SK-MEL-5 (cell line): ENCODE results near the gene IFITM1. TPM values are rescaled to one million over a fixed set of nuclear protein-coding genes. Genes with fewer than 3 reads are reported as not detected.
A peak's percentile ranks its signal among the peaks of the same experiment; 100 is the strongest.

Source experiments
- DNase-seq: peaks from one replicate; pipeline ENCODE4 v3.0.0-alpha.2; 2016; ENCODE audit warnings: low read depth, low spot score
- in situ Hi-C: cut with HindIII; loops from 2 replicates; pipeline ENCODE4 v1.10.0; 2016; ENCODE audit warnings: low sequenced_read_pairs, high pct_unique_total_duplicates, low pct_unique_long_range_greater_than_20kb
- small RNA-seq, 2 experiments: library from RNA; depleted of rRNA; stranded (forward); fragments of <200 nt; gene quantifications; one replicate each; pipeline ENCODE3, GENCODE V24; 2014
- total RNA-seq: library from RNA; depleted of rRNA; stranded (reverse); fragments of >200 nt; shearing (Covaris generic); gene quantifications from 2 replicates; pipeline ENCODE4 v1.2.3, GENCODE V29; 2014; rRNA removed

Gene IFITM1
- total RNA-seq, 1 experiment from 2014 or later: 0.79 TPM

DNA sequence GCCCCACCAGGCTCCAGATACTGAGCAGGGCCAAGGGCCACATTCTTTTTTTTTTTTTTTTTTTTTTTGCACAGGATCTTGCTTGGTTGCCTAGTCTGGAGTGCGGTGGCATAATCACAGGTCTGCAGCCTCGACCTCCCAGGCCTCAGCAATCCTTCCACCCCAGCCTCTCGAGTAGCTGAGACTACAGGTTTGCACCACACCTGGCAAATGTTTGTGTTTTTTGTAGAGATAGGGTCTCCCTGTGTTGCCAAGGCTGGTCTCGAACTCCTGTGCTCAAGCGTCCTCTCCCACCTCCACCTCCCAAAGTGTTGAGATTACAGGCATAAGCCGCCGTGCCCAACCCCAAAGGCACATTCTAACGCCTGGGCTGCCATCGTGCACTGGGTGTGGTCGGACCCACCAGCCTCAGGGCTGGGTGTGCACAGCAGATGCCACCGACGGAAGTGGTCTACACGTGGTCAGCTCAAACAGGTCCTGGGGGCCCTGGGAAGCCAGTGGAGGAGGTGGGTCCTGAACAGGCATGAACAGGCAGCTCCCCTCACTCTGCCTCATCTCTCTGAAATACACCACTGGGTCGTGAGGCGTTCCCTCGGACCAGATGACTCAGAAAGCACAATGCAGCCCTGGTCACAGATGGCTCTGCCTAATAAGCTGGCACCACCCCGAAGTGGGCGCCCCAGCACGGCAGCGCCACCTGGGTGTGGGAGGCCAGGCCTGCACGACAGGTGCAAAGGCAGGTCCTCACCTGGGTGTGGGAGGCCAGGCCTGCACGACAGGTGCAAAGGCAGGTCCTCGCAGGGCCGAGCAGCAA is 50.3 kb downstream of the IFITM1 start:
- in situ Hi-C loops: no loop called here
- DNase-seq: peak; percentile 12

Small RNA genes within 50 kb of the gene (small RNA-seq; reads per million reads assigned to genes)
- gene AC136475.6: 0 reads per million in 2 experiments

Other genes starting within 250 kb of the IFITM1 start
- not detected in 2 replicates for gene SCGB1C1, start 121.0 kb upstream of the IFITM1 start, total RNA-seq
- gene BET1L, start 106.6 kb upstream of the IFITM1 start, total RNA-seq: 15.5 and 16.3 TPM in 2 replicates
- 93.8 and 117 TPM in 2 replicates for gene RIC8A, start 106.3 kb upstream of the IFITM1 start, total RNA-seq
- 8.4 and 8.8 TPM in 2 replicates for gene SIRT3, start 77.7 kb upstream of the IFITM1 start, total RNA-seq
- 133 and 140 TPM in 2 replicates for gene PSMD13, start 77.1 kb upstream of the IFITM1 start, total RNA-seq
- 0.11 TPM in 1 of 2 replicates, not detected in the other for gene NLRP6, start 35.6 kb upstream of the IFITM1 start, total RNA-seq
- 12.6 and 14.9 TPM in 2 replicates for gene PGGHG, start 24.9 kb upstream of the IFITM1 start, total RNA-seq
- not detected in 2 replicates for gene IFITM5, start 14.5 kb upstream of the IFITM1 start, total RNA-seq
- gene IFITM2, start 6.2 kb upstream of the IFITM1 start, total RNA-seq: 4.2 and 8.0 TPM in 2 replicates
- gene IFITM3, start 6.8 kb downstream of the IFITM1 start, total RNA-seq: 30.3 and 40.0 TPM in 2 replicates
- gene B4GALNT4, start 55.5 kb downstream of the IFITM1 start, total RNA-seq: 1.1 and 1.4 TPM in 2 replicates
- not detected in 2 replicates for gene PKP3, start 80.2 kb downstream of the IFITM1 start, total RNA-seq
- gene SIGIRR, start 101.0 kb downstream of the IFITM1 start, total RNA-seq: 23.4 and 25.6 TPM in 2 replicates
- not detected in 2 replicates for gene ANO9, start 128.0 kb downstream of the IFITM1 start, total RNA-seq
- 41.7 and 45.6 TPM in 2 replicates for gene PTDSS2, start 136.2 kb downstream of the IFITM1 start, total RNA-seq
- 178 and 180 TPM in 2 replicates for gene RNH1, start 193.2 kb downstream of the IFITM1 start, total RNA-seq
- 48.3 and 55.6 TPM in 2 replicates for gene HRAS, start 221.5 kb downstream of the IFITM1 start, total RNA-seq
- 0.11 and 0.13 TPM in 2 replicates for gene LRRC56, start 223.5 kb downstream of the IFITM1 start, total RNA-seq
- gene LMNTD2, start 246.7 kb downstream of the IFITM1 start, total RNA-seq: 1.8 and 2.1 TPM in 2 replicates
- 7.8 and 8.0 TPM in 2 replicates for gene RASSF7, start 246.9 kb downstream of the IFITM1 start, total RNA-seq